SU-DHL-6 (cell line): ENCODE measurements around the gene ZBTB42.

Source experiments
- H2AFZ ChIP-seq: fragments of 200-600 bp; sonication (generic); 2 replicates; pipeline ENCODE4 v1.6.1; 2014; ENCODE audit warnings: low read depth, mild to moderate bottlenecking, moderate library complexity, mixed read lengths, antibody characterized with exemption, low read length; ENCODE audit not compliant: severe bottlenecking
- H3F3A ChIP-seq: fragments of 200-600 bp; shearing (Covaris generic); 2 replicates; pipeline ENCODE4 v1.6.0; 2016; ENCODE audit warnings: antibody characterized with exemption, mild to moderate bottlenecking; ENCODE audit not compliant: insufficient read depth
- H3K27ac ChIP-seq: fragments of 200-600 bp; sonication (generic); 2 replicates; pipeline ENCODE4 v1.5.1; 2016; ENCODE audit warnings: low read depth, mild to moderate bottlenecking, low read length, moderate library complexity, mixed read lengths
- H3K27me3 ChIP-seq: fragments of 200-600 bp; sonication (generic), shearing (Covaris generic); 2 replicates; pipeline ENCODE4 v1.6.0; 2014; ENCODE audit warnings: mild to moderate bottlenecking, low read length
- H3K36me3 ChIP-seq: fragments of 200-600 bp; sonication (generic); 2 replicates; pipeline ENCODE4 v1.6.1; 2014; ENCODE audit warnings: mild to moderate bottlenecking, low read length, mixed read lengths
- H3K4me2 ChIP-seq: fragments of 300-600, 200-600 bp; shearing (Covaris generic), sonication (generic); 2 replicates; pipeline ENCODE4 v1.6.0; 2014; ENCODE audit warnings: low read length, low read depth, mild to moderate bottlenecking; ENCODE audit not compliant: poor library complexity, severe bottlenecking
- H3K4me3 ChIP-seq: fragments of 200-600 bp; sonication (generic); 2 replicates; pipeline ENCODE4 v1.5.1; 2014; ENCODE audit warnings: antibody characterized with exemption, low read length, mild to moderate bottlenecking, mixed read lengths; ENCODE audit not compliant: insufficient read depth, poor library complexity, severe bottlenecking
- H3K79me2 ChIP-seq: fragments of 200-600 bp; sonication (generic); 2 replicates; pipeline ENCODE4 v1.6.1; 2014; ENCODE audit warnings: mild to moderate bottlenecking, low read length, moderate library complexity; ENCODE audit not compliant: insufficient read depth
- H3K9ac ChIP-seq: fragments of 200-600 bp; sonication (generic); 2 replicates; pipeline ENCODE4 v1.7.0; 2014; ENCODE audit warnings: mild to moderate bottlenecking, low read length
- H3K9me2 ChIP-seq: fragments of 200-600 bp; sonication (generic); replicated peaks from 2 replicates; pipeline ENCODE4 v1.6.1; 2014; ENCODE audit warnings: low read length; ENCODE audit not compliant: insufficient read depth
- H3K9me3 ChIP-seq: fragments of 200-600 bp; sonication (generic); 2 replicates; pipeline ENCODE4 v1.6.1; 2014; ENCODE audit warnings: low read length, mixed read lengths; ENCODE audit not compliant: insufficient read depth
- H4K20me1 ChIP-seq: fragments of 200-600 bp; sonication (generic); 2 replicates; pipeline ENCODE4 v1.6.1; 2014; ENCODE audit warnings: low read depth, mild to moderate bottlenecking, antibody characterized with exemption, low read length, moderate library complexity, mixed read lengths
- EZH2phosphoT487 ChIP-seq: fragments of 200-600 bp; sonication (generic), shearing (Covaris generic); conservative IDR thresholded peaks from 2 replicates; pipeline ENCODE4 v1.6.1; 2018; ENCODE audit warnings: mild to moderate bottlenecking, antibody characterized with exemption, low read length, moderate library complexity, mixed read lengths
- TF ChIP-seq, protein P1 (sequence below): fragments of 200-600 bp; sonication (generic); IDR thresholded peaks from one replicate; pipeline ENCODE4 v1.5.1; 2017; ENCODE audit warnings: antibody characterized with exemption, mild to moderate bottlenecking, low read length, moderate library complexity; ENCODE audit not compliant: insufficient read depth, poor library complexity, severe bottlenecking

Gene ZBTB42

DNA sequence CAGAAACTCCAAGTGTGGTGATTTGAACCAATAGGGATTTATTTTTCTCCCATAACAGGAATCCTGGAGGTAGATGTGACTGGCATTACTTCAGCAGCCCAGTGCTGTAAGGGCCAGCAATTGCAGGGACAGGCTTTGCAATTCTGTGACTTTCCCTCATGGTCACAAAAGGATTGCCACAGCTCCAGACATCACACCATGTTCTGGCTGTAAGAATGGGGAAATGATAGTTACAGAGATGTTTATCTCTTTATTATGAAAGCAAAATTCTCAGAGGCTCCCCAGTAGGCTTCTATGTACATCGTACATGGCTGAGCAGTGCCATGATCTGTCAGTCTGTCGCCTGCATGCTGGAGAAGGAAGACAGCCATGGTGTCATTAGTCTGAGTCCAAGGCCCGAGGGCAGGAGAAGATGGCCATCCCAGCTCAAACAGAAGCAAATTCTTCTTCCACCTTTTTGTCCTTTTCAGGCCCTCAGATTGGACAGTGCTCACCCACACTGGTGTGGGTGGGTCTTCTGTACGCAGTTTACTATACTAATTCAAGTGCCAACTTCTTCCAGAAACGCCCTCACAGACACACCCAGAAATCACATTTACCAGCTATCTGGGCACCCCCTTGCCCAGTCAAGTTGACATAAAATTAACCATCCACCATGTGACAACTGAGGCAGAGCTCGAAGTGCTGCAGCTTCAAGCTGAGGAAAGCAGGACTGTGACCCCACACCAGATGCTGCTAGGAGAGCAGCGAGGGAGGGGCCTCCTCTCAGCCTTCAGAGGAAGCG is 17.2 kb downstream of the ZBTB42 start:
- no peak overlapping the region for H3K4me3 ChIP-seq
- no peaks in the 10 kb centered on the region for H3K9me3 ChIP-seq
- H3K79me2 ChIP-seq = no peaks in the 10 kb centered on the region
- no peaks in the 10 kb centered on the region for H3K9me2 ChIP-seq
- no peaks in the 10 kb centered on the region; the same call in 1 of the 2 replicates for H3F3A ChIP-seq
- H3K27ac ChIP-seq = no peak overlapping the region
- no peak overlapping the region for H3K4me2 ChIP-seq
- no peaks in the 10 kb centered on the region for H3K27me3 ChIP-seq
- H3K36me3 ChIP-seq = no peaks in the 10 kb centered on the region
- no peak for TF ChIP-seq EZH2phosphoT487
- TF ChIP-seq, protein P1, sequence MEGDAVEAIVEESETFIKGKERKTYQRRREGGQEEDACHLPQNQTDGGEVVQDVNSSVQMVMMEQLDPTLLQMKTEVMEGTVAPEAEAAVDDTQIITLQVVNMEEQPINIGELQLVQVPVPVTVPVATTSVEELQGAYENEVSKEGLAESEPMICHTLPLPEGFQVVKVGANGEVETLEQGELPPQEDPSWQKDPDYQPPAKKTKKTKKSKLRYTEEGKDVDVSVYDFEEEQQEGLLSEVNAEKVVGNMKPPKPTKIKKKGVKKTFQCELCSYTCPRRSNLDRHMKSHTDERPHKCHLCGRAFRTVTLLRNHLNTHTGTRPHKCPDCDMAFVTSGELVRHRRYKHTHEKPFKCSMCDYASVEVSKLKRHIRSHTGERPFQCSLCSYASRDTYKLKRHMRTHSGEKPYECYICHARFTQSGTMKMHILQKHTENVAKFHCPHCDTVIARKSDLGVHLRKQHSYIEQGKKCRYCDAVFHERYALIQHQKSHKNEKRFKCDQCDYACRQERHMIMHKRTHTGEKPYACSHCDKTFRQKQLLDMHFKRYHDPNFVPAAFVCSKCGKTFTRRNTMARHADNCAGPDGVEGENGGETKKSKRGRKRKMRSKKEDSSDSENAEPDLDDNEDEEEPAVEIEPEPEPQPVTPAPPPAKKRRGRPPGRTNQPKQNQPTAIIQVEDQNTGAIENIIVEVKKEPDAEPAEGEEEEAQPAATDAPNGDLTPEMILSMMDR = no peak
- no peaks in the 10 kb centered on the region for H4K20me1 ChIP-seq
- no peak overlapping the region for H2AFZ ChIP-seq
- H3K9ac ChIP-seq = no peak overlapping the region

GRCh38 chr14:104818714-104819161 is 17.8 kb downstream of the ZBTB42 start:
- Histone ChIP-seq H3K79me2 (no peaks in the 10 kb centered on the region), H3K27ac (no peak overlapping the region), H3F3A (no peaks in the 10 kb centered on the region; the same call in 1 of the 2 replicates), H3K4me3 (no peak overlapping the region), H3K4me2 (no peak overlapping the region), H4K20me1 (no peaks in the 10 kb centered on the region), H3K36me3 (no peaks in the 10 kb centered on the region), H2AFZ (no peak overlapping the region), H3K9ac (no peak overlapping the region), H3K27me3 (no peaks in the 10 kb centered on the region), H3K9me2 (no peaks in the 10 kb centered on the region), H3K9me3 (no peaks in the 10 kb centered on the region)
- TF ChIP-seq, protein P1 = no peak
- no peak for TF ChIP-seq EZH2phosphoT487

- Histone ChIP-seq H3K27me3 (no peaks in the 10 kb centered on the region), H3K9ac (no peak overlapping the region), H3K4me2 (no peak overlapping the region), H2AFZ (no peak overlapping the region), H3K4me3 (no peak overlapping the region), H3K36me3 (no peaks in the 10 kb centered on the region), H3K9me3 (no peaks in the 10 kb centered on the region), H4K20me1 (no peaks in the 10 kb centered on the region), H3K79me2 (no peaks in the 10 kb centered on the region), H3K27ac (no peak overlapping the region), H3F3A (no peaks in the 10 kb centered on the region), H3K9me2 (no peaks in the 10 kb centered on the region)
- TF ChIP-seq, protein P1 = no peak
- no peak for TF ChIP-seq EZH2phosphoT487
Observed at GRCh38 chr14:104819361-104819781, 18.5 kb downstream of the ZBTB42 start.
